Spleen (tissue), 11 donors: ENCODE measurements around the gene GSKIP. TPM values are rescaled to one million over a fixed set of nuclear protein-coding genes. Genes with fewer than 3 reads are reported as not detected.

ENCODE experiments used
- DNase-seq: peaks from one replicate; pipeline ENCODE4 v3.0.0-alpha.2; 2020
- H3K27ac ChIP-seq, 8 donors: fragments of 200-600 bp; sonication (generic) in 7 of 8; 1 replicate in 4 of 8; 2 replicates in 4 of 8; pipeline versions ENCODE4 v1.5.0 to v1.8.0; 2016 to 2021; ENCODE audit warnings: inconsistent platforms in 4 of 8, mild to moderate bottlenecking in 4 of 8, moderate library complexity in 1 of 8
- H3K27me3 ChIP-seq, 7 donors: fragments of 200-600 bp; sonication (generic) in 6 of 7; replicated peaks in 1 of 7; 1 replicate in 4 of 7; 2 replicates in 3 of 7; pipeline versions ENCODE4 v1.5.0 to v1.8.0; 2016 to 2021; ENCODE audit warnings: inconsistent platforms in 3 of 7, mild to moderate bottlenecking in 1 of 7
- H3K36me3 ChIP-seq, 6 donors: fragments of 200-600 bp; sonication (generic) in 5 of 6; 1 replicate in 4 of 6; 2 replicates in 2 of 6; pipeline versions ENCODE4 v1.5.0 to v1.8.0; 2016 to 2021; ENCODE audit warnings: inconsistent platforms in 2 of 6
- H3K4me1 ChIP-seq, 6 donors: fragments of 200-600 bp; sonication (generic) in 5 of 6; 1 replicate in 3 of 6; 2 replicates in 3 of 6; pipeline versions ENCODE4 v1.5.0 to v1.8.0; 2016 to 2021; ENCODE audit warnings: inconsistent platforms in 3 of 6
- H3K4me3 ChIP-seq, 8 donors: fragments of 200-600 bp; sonication (generic) in 7 of 8; 1 replicate in 4 of 8; 2 replicates in 4 of 8; pipeline versions ENCODE4 v1.5.0 to v1.8.0; 2016 to 2021; ENCODE audit warnings: inconsistent platforms in 4 of 8, mild to moderate bottlenecking in 4 of 8, moderate library complexity in 2 of 8
- H3K9me3 ChIP-seq, 8 donors: fragments of 200-600 bp; sonication (generic) in 7 of 8; 1 replicate in 4 of 8; 2 replicates in 4 of 8; pipeline versions ENCODE4 v1.5.0 to v1.8.0; 2016 to 2021; ENCODE audit warnings: inconsistent platforms in 4 of 8
- CTCF ChIP-seq, 11 experiments: fragments of 200-600 bp in 7 of 11; fragments of 450-650 bp in 4 of 11; sonication (generic) in 4 of 11; IDR thresholded peaks in 8 of 11; conservative IDR thresholded peaks in 3 of 11; 1 replicate in 7 of 11; 2 replicates in 4 of 11; pipeline versions ENCODE4 v1.4.0 to v1.8.0; 2016 to 2021; ENCODE audit warnings: antibody characterized with exemption in 11 of 11, inconsistent platforms in 4 of 11, mild to moderate bottlenecking in 1 of 11
- POLR2A ChIP-seq, 3 donors: fragments of 450-650 bp; IDR thresholded peaks; one replicate each; pipeline ENCODE4 v1.5.1; 2017; ENCODE audit warnings: antibody characterized with exemption in 3 of 3, mild to moderate bottlenecking in 1 of 3
- POLR2AphosphoS5 ChIP-seq, 3 donors: sonication (generic); formaldehyde crosslinking; IDR thresholded peaks; one replicate each; pipeline ENCODE4 v1.5.1; 2017; ENCODE audit warnings: antibody characterized with exemption in 3 of 3
- WGBS, 5 donors: extraction: QIAGEN DNeasy Blood & Tissue Kit in 3 of 5; methylation state at CpG; one replicate each; pipeline versions ENCODE4 v1.1.5 to v1.1.7; 2013 to 2018; 5-methylcytosine and 5-hydroxymethylcytosine counted together
- intact Hi-C: fragments of 100-400 bp; cut with DNase I; formaldehyde crosslinking; loops from one replicate; pipeline ENCODE4 v1.15.0; 2023; ENCODE audit warnings: low total_unique reads
- polyA plus RNA-seq, 3 donors: library from polyadenylated mRNA; stranded (reverse); fragments of 200-250 nt; gene quantifications; one replicate each; pipeline ENCODE4 v1.2.1, GENCODE V29; 2013
- total RNA-seq, 7 donors: library from RNA; depleted of rRNA in 3 of 7; stranded (reverse); fragments of >200 nt in 3 of 7; fragmentation: NEBNext Ultra II Directional in 4 of 7; extraction: Animal tissue kit (Norgen Biotek cat#: 25700) in 4 of 7; gene quantifications; one replicate each; pipeline versions ENCODE4 v1.1.0 to v1.2.1, GENCODE V29; 2016 to 2021
- donor health status: healthy with polysubstance abuse.
- donor health status: DM: no; HTN: no; CAD: no; lungs with moderate emphysema.
- donor health status: DM: no; HTN: no; CAD: no.
- donor health status: Bipolar disorder and iron deficiency.
- donor health status: healthy.
- donor health status: DM: no; HTN: no; CAD: no.
- donor health status: DM: yes; HTN: yes; CAD: no.

The GSKIP gene
- total and polyA plus RNA-seq, 10 donors, result 11.0 to 24.3 (median 15.9) TPM

GRCh38 chr14:96320605-96321004, 42.7 kb upstream of the GSKIP start:
- intact Hi-C loops, result no loop called here
- no peaks in the 10 kb centered on the region for H3K4me1 ChIP-seq
- no peak for TF ChIP-seq CTCF (IDR thresholded peaks at IDR 0.05 in 8 of 11, conservative IDR thresholded peaks at IDR 0.05 in 3 of 11)
- TF ChIP-seq POLR2AphosphoS5 (IDR thresholded peaks at IDR 0.05), result no peak
- no peak for TF ChIP-seq POLR2A (IDR thresholded peaks at IDR 0.05)
- no peak overlapping the region for H3K27ac ChIP-seq
- DNase-seq, result no peak
- no peaks in the 10 kb centered on the region for H3K27me3 ChIP-seq
- 65 to 84% (median 78%) methylated on average over 1 of the region's 1 CpG for WGBS, 5 donors
- H3K9me3 ChIP-seq, result no peaks in the 10 kb centered on the region
- H3K36me3 ChIP-seq, result peaks cover 0 to 100% (median 63%) of the 10 kb centered on the region in 6 donors
- H3K4me3 ChIP-seq, result no peak overlapping the region

GRCh38 chr14:96324219-96324618, 39.1 kb upstream of the GSKIP start:
- TF ChIP-seq POLR2A (IDR thresholded peaks at IDR 0.05) (no peak), CTCF (IDR thresholded peaks at IDR 0.05 in 8 of 11, conservative IDR thresholded peaks at IDR 0.05 in 3 of 11) (no peak), POLR2AphosphoS5 (IDR thresholded peaks at IDR 0.05) (no peak)
- H3K27me3 ChIP-seq, result no peaks in the 10 kb centered on the region
- no peak for DNase-seq
- H3K4me3 ChIP-seq, result no peak overlapping the region
- 89 to 97% (median 96%) methylated on average over 7 of the region's 7 CpGs for WGBS, 5 donors
- peaks cover 0 to 97% (median 62%) of the 10 kb centered on the region in 6 donors for H3K36me3 ChIP-seq
- H3K9me3 ChIP-seq, result no peaks in the 10 kb centered on the region
- H3K27ac ChIP-seq, result no peak overlapping the region
- no peaks in the 10 kb centered on the region for H3K4me1 ChIP-seq
- intact Hi-C loops, result no loop called here

- intact Hi-C loops, result no loop called here
- no peaks in the 10 kb centered on the region for H3K27me3 ChIP-seq
- no peaks in the 10 kb centered on the region for H3K4me1 ChIP-seq
- no peak for DNase-seq
- no peak overlapping the region for H3K4me3 ChIP-seq
- H3K27ac ChIP-seq, result no peak overlapping the region
- no peaks in the 10 kb centered on the region for H3K9me3 ChIP-seq
- WGBS, 5 donors, result 87 to 100% (median 95%) methylated on average over 1 of the region's 1 CpG
- H3K36me3 ChIP-seq, result peaks cover 0 to 87% (median 24%) of the 10 kb centered on the region in 6 donors
- no peak for TF ChIP-seq CTCF (IDR thresholded peaks at IDR 0.05 in 8 of 11, conservative IDR thresholded peaks at IDR 0.05 in 3 of 11)
Measured at GRCh38 chr14:96338551-96338950, 24.8 kb upstream of the GSKIP start.

GRCh38 chr14:96341323-96341722, 22.0 kb upstream of the GSKIP start:
- Histone ChIP-seq H3K36me3 (peaks cover 0 to 81% (median 25%) of the 10 kb centered on the region in 6 donors), H3K27me3 (no peaks in the 10 kb centered on the region), H3K27ac (no peak overlapping the region), H3K9me3 (no peaks in the 10 kb centered on the region), H3K4me3 (no peak overlapping the region), H3K4me1 (no peaks in the 10 kb centered on the region)
- no peak for TF ChIP-seq CTCF (IDR thresholded peaks at IDR 0.05 in 8 of 11, conservative IDR thresholded peaks at IDR 0.05 in 3 of 11)
- no peak for TF ChIP-seq POLR2A (IDR thresholded peaks at IDR 0.05)
- TF ChIP-seq POLR2AphosphoS5 (IDR thresholded peaks at IDR 0.05), result no peak
- intact Hi-C loops, result no loop called here
- 69 to 80% (median 74%) methylated on average over 3 of the region's 3 CpGs for WGBS, 5 donors
- no peak for DNase-seq
